Mucosa of gallbladder (tissue), 1 donor: ENCODE results near the gene USP21. TPM values are rescaled to one million over a fixed set of nuclear protein-coding genes. Genes with fewer than 3 reads are reported as not detected.
A peak's percentile ranks its signal among the peaks of the same experiment; 100 is the strongest.

Experiments
- DNase-seq: peaks from one replicate; pipeline ENCODE4 v3.0.0-alpha.2; 2020; ENCODE audit warnings: low spot score
- total RNA-seq: library from RNA; stranded (reverse); gene quantifications from one replicate; pipeline ENCODE4 v1.2.1, GENCODE V29; 2021
- donor health status: DM: no; HTN: no; CAD: no.

The USP21 gene
- total RNA-seq, 1 donor from 2014 or later: 42.4 TPM

GRCh38 chr1:161215076-161215475 lies 55.8 kb downstream of the USP21 start, which contains the start of gene FCER1G:
FCER1G (plus strand) TSS chr1:161215295; CDS start chr1:161215322, 27 bp downstream.
- DNase-seq: peak; percentile 29

Other genes starting within 250 kb of the USP21 start
- gene ITLN2, start 204.7 kb upstream of the USP21 start, total RNA-seq: not detected
- 173 TPM for gene F11R, start 138.3 kb upstream of the USP21 start, total RNA-seq
- gene TSTD1, start 120.5 kb upstream of the USP21 start, total RNA-seq: 70.9 TPM
- 58.8 TPM for gene USF1, start 113.5 kb upstream of the USP21 start, total RNA-seq
- 16.2 TPM for gene ARHGAP30, start 89.6 kb upstream of the USP21 start, total RNA-seq
- gene NECTIN4, start 69.9 kb upstream of the USP21 start, total RNA-seq: 20.3 TPM
- 14.3 TPM for gene KLHDC9, start 61.1 kb upstream of the USP21 start, total RNA-seq
- gene PFDN2, start 41.5 kb upstream of the USP21 start, total RNA-seq: 35.4 TPM
- gene NIT1, start 41.4 kb upstream of the USP21 start, total RNA-seq: 67.6 TPM
- gene DEDD, start 26.8 kb upstream of the USP21 start, total RNA-seq: 38.7 TPM
- 114 TPM for gene UFC1, start 5.5 kb upstream of the USP21 start, total RNA-seq
- gene PPOX, start 6.9 kb downstream of the USP21 start, total RNA-seq: 25.6 TPM
- 36.4 TPM for gene B4GALT3, start 18.0 kb downstream of the USP21 start, total RNA-seq
- 7.3 TPM for gene ADAMTS4, start 39.6 kb downstream of the USP21 start, total RNA-seq
- 82.5 TPM for gene NDUFS2, start 42.9 kb downstream of the USP21 start, total RNA-seq
- gene FCER1G, start 55.8 kb downstream of the USP21 start, total RNA-seq: 31.5 TPM
- gene APOA2, start 64.1 kb downstream of the USP21 start, total RNA-seq: 5.1 TPM
- gene TOMM40L, start 66.6 kb downstream of the USP21 start, total RNA-seq: 15.1 TPM
- not detected for gene NR1I3, start 78.7 kb downstream of the USP21 start, total RNA-seq
- 17.7 TPM for gene PCP4L1, start 99.2 kb downstream of the USP21 start, total RNA-seq
- 9.0 TPM for gene MPZ, start 150.5 kb downstream of the USP21 start, total RNA-seq
- 203 TPM for gene SDHC, start 154.9 kb downstream of the USP21 start, total RNA-seq
- gene CFAP126, start 208.4 kb downstream of the USP21 start, total RNA-seq: not detected